K562 (cell line): ENCODE results near the gene ZDHHC1. TPM values are rescaled to one million over a fixed set of nuclear protein-coding genes. Genes with fewer than 3 reads are reported as not detected.

Source experiments
- ATAC-seq: fragments of 200-7000 bp; cut with Tn5 transposase; 3 replicates; pipeline ENCODE4 v1.9.1; 2020; ENCODE audit warnings: moderate library complexity
- BruUV-seq: library from RNA; stranded (reverse); fragments of 400-500 nt; replicated peaks from 2 replicates; lab custom pipeline; 2021; lab: Mats Ljungman, UMichigan
- CTCF ChIA-PET: fragments of 300-600 bp; formaldehyde crosslinking; extraction: SDS; loops from one replicate; lab custom pipeline; 2021; ENCODE audit warnings: low intra/inter-chr PET ratio; lab: Yijun Ruan, JAX
- POLR2A ChIA-PET: fragments of 300-600, 350-650 bp; sonication (Branson Sonifier 250); formaldehyde crosslinking; extraction: SDS; loops from one replicate; lab custom pipeline; 2021; ENCODE audit warnings: antibody characterized with exemption, inconsistent platforms; lab: Yijun Ruan, JAX
- DNase-seq, 4 experiments: peaks; one replicate each; pipeline versions ENCODE4 v3.0.0 to v3.0.0-alpha.2; 2011 to 2018; ENCODE audit warnings: low spot score in 3 of 4, mixed read lengths in 3 of 4; ENCODE audit errors: extremely low read depth in 1 of 4
- FAIRE-seq: peaks from 2 replicates; lab custom pipeline; 2011; peaks lifted over from hg19 to GRCh38; lab: Jason Lieb, UNC
- H2AFZ ChIP-seq: 2 replicates; pipeline ENCODE4 v1.6.0; 2011; ENCODE audit warnings: low read depth, low read length, control low read depth, inconsistent platforms
- H3K27ac ChIP-seq: fragments of 200-600 bp; 3 replicates; pipeline ENCODE4 v1.8.0; 2011; ENCODE audit warnings: low read depth, mild to moderate bottlenecking, control low read depth, inconsistent platforms, low read length, moderate library complexity, mixed read lengths; ENCODE audit errors: extremely low read depth
- H3K27me3 ChIP-seq, 2 experiments: fragments of 300-600 bp in 1 of 2; 2 replicates in 1 of 2; 3 replicates in 1 of 2; pipeline versions ENCODE4 v1.6.0 to v1.8.0; 2011; ENCODE audit warnings: inconsistent platforms in 2 of 2, low read length in 2 of 2, mild to moderate bottlenecking in 1 of 2, mixed read lengths in 1 of 2, moderate library complexity in 1 of 2; ENCODE audit not compliant: control insufficient read depth in 2 of 2, insufficient read depth in 2 of 2
- H3K36me3 ChIP-seq: fragments of 300-600 bp; 3 replicates; pipeline ENCODE4 v1.8.0; 2011; ENCODE audit warnings: mild to moderate bottlenecking, low read length, inconsistent platforms; ENCODE audit not compliant: control insufficient read depth, insufficient read depth
- H3K4me1 ChIP-seq, 2 experiments: fragments of 200-600 bp in 1 of 2; replicated peaks in 1 of 2; 2 replicates in 1 of 2; 3 replicates in 1 of 2; pipeline versions ENCODE4 v1.5.1 to v1.8.0; 2011; ENCODE audit warnings: inconsistent platforms in 2 of 2, low read length in 2 of 2, mild to moderate bottlenecking in 1 of 2, mixed read lengths in 1 of 2, moderate library complexity in 1 of 2; ENCODE audit not compliant: control insufficient read depth in 2 of 2, insufficient read depth in 2 of 2
- H3K4me2 ChIP-seq: 2 replicates; pipeline ENCODE4 v1.6.1; 2011; ENCODE audit warnings: low read length, control low read depth, inconsistent platforms, mixed read lengths; ENCODE audit not compliant: insufficient read depth
- H3K4me3 ChIP-seq: fragments of 200-600 bp; sonication (generic), shearing (Covaris generic); 2 replicates; pipeline ENCODE4 v1.5.1; 2016; ENCODE audit warnings: control low read depth, inconsistent platforms
- H3K79me2 ChIP-seq: fragments of 200-600 bp; 3 replicates; pipeline ENCODE4 v1.8.0; 2011; ENCODE audit warnings: low read length, inconsistent platforms; ENCODE audit not compliant: control insufficient read depth, insufficient read depth
- H3K9ac ChIP-seq, 2 experiments: 2 replicates each; pipeline versions ENCODE4 v1.6.0 to v1.6.1; 2011; ENCODE audit warnings: low read depth in 2 of 2, low read length in 2 of 2, control low read depth in 1 of 2, inconsistent platforms in 1 of 2, mild to moderate bottlenecking in 1 of 2, mixed read lengths in 1 of 2; ENCODE audit not compliant: insufficient read depth in 1 of 2
- H3K9me1 ChIP-seq: one replicate; pipeline ENCODE4 v1.6.0; 2011; ENCODE audit warnings: inconsistent platforms, mild to moderate bottlenecking, low read length, moderate library complexity; ENCODE audit not compliant: control insufficient read depth, insufficient read depth
- H3K9me3 ChIP-seq: replicated peaks from 2 replicates; pipeline ENCODE4 v1.5.1; 2011; ENCODE audit warnings: low read depth, low read length, inconsistent platforms; ENCODE audit not compliant: control insufficient read depth, insufficient read depth
- H4K20me1 ChIP-seq: replicated peaks from 2 replicates; pipeline ENCODE4 v1.6.1; 2011; ENCODE audit warnings: low read length, inconsistent platforms, mixed read lengths; ENCODE audit not compliant: control insufficient read depth, insufficient read depth
- FIP1L1 ChIP-seq: fragments of 200-400 bp; formaldehyde crosslinking; IDR thresholded peaks from 2 replicates; pipeline ENCODE4 v1.6.1; 2018; ENCODE audit warnings: mild to moderate bottlenecking, low read depth, low read length; ENCODE audit not compliant: poor library complexity, severe bottlenecking
- NBN ChIP-seq: fragments of 450-650 bp; IDR thresholded peaks from 2 replicates; pipeline ENCODE4 v1.6.1; 2016; ENCODE audit warnings: low read depth, mild to moderate bottlenecking
- PHB2 ChIP-seq: fragments of 450-650 bp; IDR thresholded peaks from 2 replicates; pipeline ENCODE4 v1.6.1; 2017; ENCODE audit warnings: low read depth
- PREB ChIP-seq: sonication (generic); formaldehyde crosslinking; IDR thresholded peaks from 2 replicates; pipeline ENCODE4 v1.8.1; 2023; ENCODE audit warnings: mild to moderate bottlenecking, missing genetic modification reagents
- SMARCB1 ChIP-seq: IDR thresholded peaks from 2 replicates; pipeline ENCODE4 v1.6.1; 2011; ENCODE audit warnings: improper control_type of control experiment, low read depth; ENCODE audit not compliant: insufficient read length
- SPI1 ChIP-seq: IDR thresholded peaks from 2 replicates; pipeline ENCODE4 v1.6.1; 2011; ENCODE audit warnings: low read depth, low read length, control low read depth, borderline replicate concordance
- TSC22D4 ChIP-seq: fragments of 450-650 bp; IDR thresholded peaks from 2 replicates; pipeline ENCODE4 v1.6.1; 2016; ENCODE audit warnings: missing genetic modification characterization, missing biosample characterization, control low read depth
- ZBTB11 ChIP-seq, 3 experiments: fragments of 200-800 bp in 1 of 3; fragments of 250-450 bp in 1 of 3; fragments of 450-650 bp in 1 of 3; sonication (Bioruptor Pico) in 1 of 3; sonication (Bioruptor generic) in 1 of 3; formaldehyde crosslinking in 1 of 3; IDR thresholded peaks; 2 replicates each; pipeline versions ENCODE4 v1.6.1 to v1.8.0; 2016 to 2022; ENCODE audit warnings: mild to moderate bottlenecking in 2 of 3, missing genetic modification characterization in 2 of 3, missing compliant biosample characterization in 1 of 3, moderate library complexity in 1 of 3
- ZNF277 ChIP-seq: fragments of 250-450 bp; sonication (Bioruptor Pico); IDR thresholded peaks from 2 replicates; pipeline ENCODE4 v1.8.0; 2022; ENCODE audit warnings: inconsistent platforms, mild to moderate bottlenecking, moderate library complexity, borderline replicate concordance
- ZNF324 ChIP-seq: fragments of 250-450 bp; sonication (Bioruptor Pico); IDR thresholded peaks from 2 replicates; pipeline ENCODE4 v1.4.0; 2020; ENCODE audit warnings: mild to moderate bottlenecking
- ZNF395 ChIP-seq: fragments of 200-800 bp; sonication (Bioruptor generic); IDR thresholded peaks from 2 replicates; pipeline ENCODE4 v1.6.1; 2017; ENCODE audit warnings: missing genetic modification characterization, missing compliant biosample characterization
- WGBS: fragments of 100-300 bp; shearing (Covaris generic); methylation state at CpG from one replicate; pipeline ENCODE4 v1.1.6; 2016; ENCODE audit warnings: low coverage, mixed read lengths; ENCODE audit not compliant: insufficient coverage; ENCODE audit errors: missing lambda C conversion rate; 5-methylcytosine and 5-hydroxymethylcytosine counted together
- in situ Hi-C: fragments of 300-500 bp; cut with MboI; formaldehyde crosslinking; loops from 4 replicates; pipeline ENCODE4 v1.15.0; 2018; ENCODE audit warnings: inconsistent platforms, mixed read lengths
- intact Hi-C: fragments of 100-400 bp; cut with micrococcal nuclease; formaldehyde crosslinking; loops from 2 replicates; pipeline ENCODE4 v1.14.2; 2022
- polyA plus RNA-seq, 8 experiments: library from polyadenylated mRNA; depleted of rRNA in 4 of 8; stranded (reverse) in 5 of 8; unstranded in 3 of 8; fragments of >200 nt; fragmentation: Nextera tagmentation in 2 of 8; fragmentation: Illumina TruSeq in 1 of 8; extraction: Ambion mirVana in 2 of 8; extraction: Trizol in 1 of 8; gene quantifications; 2 replicates each; pipeline versions ENCODE4 v1.2.1 to v1.2.3, GENCODE V29; 2011 to 2014; ENCODE audit warnings: inconsistent platforms in 1 of 8, missing spikeins in 1 of 8
- total RNA-seq, 7 experiments: library from RNA; depleted of rRNA in 6 of 7; stranded (reverse); fragments of >200 nt in 6 of 7; fragmentation: Illumina TruSeq in 2 of 7; extraction: Trizol in 2 of 7; gene quantifications; 2 replicates each; pipeline versions ENCODE4 v1.2.1 to v1.2.3, GENCODE V29; 2011 to 2021; ENCODE audit warnings: low replicate concordance in 1 of 7

ZDHHC1 gene
- total and polyA plus RNA-seq, 9 of the 15 experiments (the other 6 are each of a cell fraction or from before 2014, with no cell fraction given): 0.06 to 0.77 (median 0.25) TPM; not detected in 4

GRCh38 chr16:67386861-67387455 is 29.3 kb downstream of the ZDHHC1 start (continued):
- TF ChIP-seq PREB (CRISPR knock-in tag): no peak
- no peak for TF ChIP-seq TSC22D4 (tag)
- no peak for TF ChIP-seq ZNF324
- no peak for TF ChIP-seq ZNF395 (CRISPR knock-in tag)
- no peak for TF ChIP-seq SPI1
- TF ChIP-seq, all 486 proteins: peak for 0

DNA sequence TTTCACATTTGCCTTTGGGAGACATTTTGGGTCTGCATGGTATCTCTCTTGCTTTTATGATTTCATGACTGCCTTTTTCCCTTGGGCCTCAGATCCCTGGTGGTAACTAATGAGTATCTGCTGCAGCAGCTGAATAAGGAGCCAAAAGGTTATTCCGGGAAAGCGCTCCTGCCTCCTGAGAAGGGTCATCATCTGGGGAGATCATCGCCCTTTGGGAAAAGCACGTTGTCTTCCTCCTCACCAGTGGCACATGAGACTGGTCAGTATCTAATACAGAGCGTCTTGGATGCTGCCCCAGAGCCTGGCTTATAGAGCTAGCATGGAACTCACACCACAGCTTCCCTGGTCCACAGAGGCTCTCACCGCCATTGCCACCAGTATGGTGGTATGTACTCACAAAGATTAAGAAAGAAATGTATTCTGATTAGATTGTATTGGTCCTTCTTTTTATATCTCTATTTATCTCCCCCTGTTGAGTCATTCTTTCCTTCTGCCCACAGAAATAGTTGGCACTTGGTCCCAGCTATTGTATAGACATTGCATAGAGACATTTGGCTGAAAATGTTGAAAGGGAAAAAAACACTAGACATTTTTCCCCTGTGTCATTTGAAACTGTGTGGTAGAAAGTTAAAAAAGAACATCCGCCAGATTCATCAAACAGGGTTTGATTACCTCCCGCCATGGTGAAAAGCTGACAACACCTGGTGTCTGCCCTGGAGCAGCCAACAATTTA is 31.3 kb downstream of the ZDHHC1 start:
- no peak for ATAC-seq

More for the DNA sequence above, 31.3 kb downstream of the ZDHHC1 start:
- intact Hi-C loops (no loop called here), in situ Hi-C loops (no loop called here)
- Histone ChIP-seq H3K9me1 (no peaks in the 10 kb centered on the region), H3K36me3 (no peaks in the 10 kb centered on the region), H3K4me2 (no peak overlapping the region), H3K27ac (no peak overlapping the region), H3K9ac (no peak overlapping the region), H2AFZ (no peak overlapping the region), H3K27me3 (peaks cover 28 to 61% of the 10 kb centered on the region in 2 experiments), H3K9me3 (no peaks in the 10 kb centered on the region), H3K79me2 (no peaks in the 10 kb centered on the region), H4K20me1 (no peaks in the 10 kb centered on the region; the same call in 1 of the 2 replicates), H3K4me1 (peaks cover 0 to 3% of the 10 kb centered on the region in 2 experiments; a peak in 1 of 5 replicates), H3K4me3 (no peak overlapping the region)
- BruUV-seq: no TSS peak
- WGBS: 1% methylated on average over 8 of the region's 8 CpGs
- no peak for FAIRE-seq
- TF ChIP-seq SMARCB1: no peak
- TF ChIP-seq PHB2: no peak
- no peak for TF ChIP-seq NBN
- no peak for TF ChIP-seq ZNF277 (CRISPR knock-in tag)
- TF ChIP-seq ZBTB11 (CRISPR knock-in tag; IDR thresholded peaks at IDR 0.05): no peak
- no peak for TF ChIP-seq FIP1L1
- no peak for DNase-seq
- ChIA-PET CTCF (no interaction called here), POLR2A (no interaction called here)
